A549 (cell line): ENCODE results near the gene FASTKD3. TPM values are rescaled to one million over a fixed set of nuclear protein-coding genes. Genes with fewer than 3 reads are reported as not detected.

ENCODE experiments used
- ATAC-seq, 2 experiments: fragments of 200-7000 bp in 1 of 2; fragments of >200 bp in 1 of 2; cut with Nextera tagmentation in 1 of 2; cut with Tn5 transposase in 1 of 2; 3 replicates each; pipeline versions ENCODE4 v1.8.0 to v1.9.1; 2018 to 2020; ENCODE audit warnings: mild to moderate bottlenecking in 1 of 2, moderate library complexity in 1 of 2
- CTCF ChIA-PET: fragments of 300-600 bp; sonication (Branson Sonifier 250); formaldehyde crosslinking; extraction: SDS; loops from one replicate; lab custom pipeline; 2021; ENCODE audit warnings: antibody characterized with exemption, inconsistent platforms; lab: Yijun Ruan, JAX
- POLR2A ChIA-PET: fragments of 350-600 bp; formaldehyde crosslinking; extraction: SDS; loops from one replicate; lab custom pipeline; 2021; ENCODE audit warnings: antibody characterized with exemption, inconsistent platforms; lab: Yijun Ruan, JAX
- DNase-seq, 2 experiments: peaks; one replicate each; pipeline versions ENCODE4 v3.0.0 to v3.0.0-alpha.2; 2011 to 2016; ENCODE audit warnings: low read depth in 1 of 2, low spot score in 1 of 2
- FAIRE-seq: peaks from 2 replicates; lab custom pipeline; 2011; peaks lifted over from hg19 to GRCh38; lab: Jason Lieb, UNC
- H3K27ac ChIP-seq, 2 experiments: fragments of >200 bp; sonication (Bioruptor Twin); formaldehyde crosslinking; 3 replicates each; pipeline ENCODE4 v1.5.1; 2016 to 2017
- H3K4me1 ChIP-seq: fragments of >200 bp; sonication (Bioruptor Twin); formaldehyde crosslinking; 3 replicates; pipeline ENCODE4 v1.6.1; 2016
- H3K4me2 ChIP-seq: fragments of >200 bp; sonication (Bioruptor Twin); formaldehyde crosslinking; 3 replicates; pipeline ENCODE4 v1.6.1; 2016
- H3K4me3 ChIP-seq: fragments of >200 bp; sonication (Bioruptor Twin); formaldehyde crosslinking; 3 replicates; pipeline ENCODE4 v1.5.1; 2016
- H3K9me3 ChIP-seq: fragments of >200 bp; sonication (Bioruptor Twin); formaldehyde crosslinking; 3 replicates; pipeline ENCODE4 v1.6.1; 2016
- CBX8 ChIP-seq: fragments of 200-600 bp; sonication (generic); IDR thresholded peaks from 2 replicates; pipeline ENCODE4 v1.6.1; 2016
- CEBPB ChIP-seq, 2 experiments: fragments of >200 bp in 1 of 2; sonication (Bioruptor Twin) in 1 of 2; formaldehyde crosslinking in 1 of 2; IDR thresholded peaks; 2 replicates each; pipeline ENCODE4 v1.6.1; 2012 to 2016
- E2F6 ChIP-seq: IDR thresholded peaks from 2 replicates; pipeline ENCODE4 v1.6.1; 2012; ENCODE audit warnings: low read depth, borderline replicate concordance
- FOSB ChIP-seq: fragments of 250-450 bp; sonication (Bioruptor Pico); IDR thresholded peaks from 2 replicates; pipeline ENCODE4 v1.5.0; 2020; ENCODE audit warnings: mild to moderate bottlenecking, moderate library complexity
- HDAC2 ChIP-seq: fragments of 200-600 bp; sonication (generic); IDR thresholded peaks from 2 replicates; pipeline ENCODE4 v1.6.1; 2016
- JUN ChIP-seq, 2 experiments: fragments of >200 bp; sonication (Bioruptor Twin); formaldehyde crosslinking; IDR thresholded peaks; 2 replicates in 1 of 2; 3 replicates in 1 of 2; pipeline ENCODE4 v1.6.1; 2016 to 2017
- KDM5A ChIP-seq: fragments of 200-600 bp; sonication (generic); IDR thresholded peaks from 2 replicates; pipeline ENCODE4 v1.6.1; 2016; ENCODE audit warnings: antibody characterized with exemption, mild to moderate bottlenecking
- MAFK ChIP-seq: fragments of 450-650 bp; IDR thresholded peaks from 2 replicates; pipeline ENCODE4 v1.6.1; 2014; ENCODE audit not compliant: partially characterized antibody
- MAX ChIP-seq: IDR thresholded peaks from 2 replicates; pipeline ENCODE4 v1.6.1; 2012
- PHF8 ChIP-seq: fragments of 200-600 bp; sonication (generic); IDR thresholded peaks from 2 replicates; pipeline ENCODE4 v1.6.1; 2016; ENCODE audit warnings: low read depth, mild to moderate bottlenecking, antibody characterized with exemption, moderate library complexity, borderline replicate concordance
- POLR2A ChIP-seq: IDR thresholded peaks from 2 replicates; pipeline ENCODE4 v1.6.1; 2012; ENCODE audit warnings: mild to moderate bottlenecking, low read length
- REST ChIP-seq: fragments of 200-600 bp; sonication (generic); IDR thresholded peaks from 2 replicates; pipeline ENCODE4 v1.6.1; 2016; ENCODE audit warnings: antibody characterized with exemption, mild to moderate bottlenecking, moderate library complexity
- RNF2 ChIP-seq: fragments of 200-600 bp; sonication (generic); IDR thresholded peaks from 2 replicates; pipeline ENCODE4 v1.6.1; 2016; ENCODE audit warnings: low read depth, mild to moderate bottlenecking, antibody characterized with exemption, moderate library complexity, borderline replicate concordance
- TP53 ChIP-seq: fragments of 250-450 bp; sonication (Bioruptor Pico); IDR thresholded peaks from 2 replicates; pipeline ENCODE4 v1.5.0; 2021; ENCODE audit warnings: mild to moderate bottlenecking, moderate library complexity
- WGBS: methylation state at CpG from one replicate; pipeline ENCODE4 v1.1.6; 2017; ENCODE audit errors: missing lambda C conversion rate; 5-methylcytosine and 5-hydroxymethylcytosine counted together
- polyA minus RNA-seq: library from RNA; depleted of rRNA, polyadenylated mRNA; stranded (reverse); fragments of >200 nt; gene quantifications from 2 replicates; pipeline ENCODE4 v1.2.3, GENCODE V29; 2011; rRNA and poly(A)+ RNA removed
- polyA plus RNA-seq, 4 experiments: library from polyadenylated mRNA; depleted of rRNA in 3 of 4; stranded (reverse); fragments of >200 nt; fragmentation: RNase III in 1 of 4; extraction: RNeasy Plus Mini Kit Qiagen cat#74134 plus additional on column Dnase treatment in 1 of 4; gene quantifications; 2 replicates in 3 of 4; 3 replicates in 1 of 4; pipeline ENCODE4 v1.2.3, GENCODE V29; 2011 to 2017

The FASTKD3 gene
- polyA plus RNA-seq (2011; rRNA removed) (17.2 and 24.8 TPM in 2 replicates), polyA plus RNA-seq (2017; fragmentation: RNase III; extraction: RNeasy Plus Mini Kit Qiagen cat#74134 plus additional on column Dnase treatment) (19.5 to 20.4 TPM (median 19.5 TPM) in 3 replicates), polyA minus RNA-seq (6.8 and 7.7 TPM in 2 replicates)
- 6.9 and 7.3 TPM in 2 replicates for polyA plus RNA-seq (2012; cell fraction: cytosol; rRNA removed)
- 4.2 and 5.5 TPM in 2 replicates for polyA plus RNA-seq (2012; cell fraction: nucleus; rRNA removed)

DNA sequence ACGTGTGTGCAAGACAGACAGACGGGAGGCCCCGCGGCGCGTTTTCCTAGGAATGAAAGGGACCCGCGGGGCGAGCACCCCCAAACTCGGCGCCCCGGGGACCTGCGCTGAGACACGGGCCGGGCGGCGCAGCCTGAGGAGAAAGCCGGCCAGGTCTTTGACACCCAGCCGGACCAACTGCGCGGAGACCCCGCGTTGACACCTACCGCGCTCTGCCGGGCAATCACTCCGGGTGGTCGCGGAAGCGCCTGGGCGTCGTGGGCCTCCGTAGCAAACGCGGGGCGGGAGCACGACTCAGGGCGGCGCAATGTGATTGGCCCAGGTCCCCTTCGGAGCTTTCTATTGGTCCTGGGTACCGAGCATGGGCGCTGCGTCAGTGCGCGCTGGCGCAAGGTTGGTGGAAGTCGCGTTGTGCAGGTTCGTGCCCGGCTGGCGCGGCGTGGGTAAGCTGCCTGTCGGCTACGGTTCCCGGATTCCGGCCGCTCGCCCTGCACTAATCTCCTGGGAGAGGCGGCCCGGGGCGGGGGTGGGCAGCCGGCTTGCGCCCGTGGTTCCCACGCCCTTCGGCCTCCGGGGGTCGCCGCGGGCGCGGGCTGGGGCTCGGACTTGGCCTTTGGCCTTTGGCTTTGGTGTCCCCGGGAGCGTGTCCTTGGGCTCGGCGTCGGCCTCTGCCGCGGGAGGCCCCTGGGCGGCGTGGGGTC lies at the start of gene FASTKD3, which contains the start of gene MTRR:
TSS of gene FASTKD3 (minus strand) at position 259 of the 701 bp plus-strand sequence. CDS start 948 bp downstream, outside the sequence.
TSS of gene MTRR (plus strand) at position 376 of the 701 bp plus-strand sequence. CDS start 1,647 bp downstream, outside the sequence.
- H3K4me3 ChIP-seq: peak within 1 kb of the TSS; percentile 97
- peak; percentile 88 to 93 for DNase-seq
- H3K4me1 ChIP-seq: peaks cover 26% of the 10 kb centered on the region
- no peaks in the 10 kb centered on the region for H3K9me3 ChIP-seq
- peak; percentile 99 to 100 for ATAC-seq
- TF ChIP-seq E2F6: peak; percentile 45; the same call in 1 of the 2 replicates
- no peak for TF ChIP-seq FOSB (CRISPR knock-in tag)
- no peak for TF ChIP-seq TP53
- peak in 1 of 2 experiments; percentile 61; a peak in 3 of 5 replicates for TF ChIP-seq JUN (IDR thresholded peaks at IDR 0.05)
- TF ChIP-seq PHF8: peak; percentile 91
- TF ChIP-seq POLR2A: peak; percentile 90
- TF ChIP-seq KDM5A: peak; percentile 20; the same call in 1 of the 2 replicates
- TF ChIP-seq REST: 0 out of 2 replicates have a peak, but pooled peaks have one; percentile 4
- peak in 1 of 2 experiments; percentile 26; a peak in 1 of 4 replicates for TF ChIP-seq CEBPB (IDR thresholded peaks at IDR 0.05)
- TF ChIP-seq MAX: peak; percentile 75
- TF ChIP-seq HDAC2: no peak
- no peak for TF ChIP-seq CBX8
- H3K27ac ChIP-seq: peak within 1 kb of the TSS; percentile 84 to 95
- ChIA-PET CTCF (interaction anchor here (1.1 to 1.7 kb wide), 4 partner anchors 11 to 53 kb away, joined by 3 to 6 read pairs (median 4); no protein-coding TSS in a partner anchor), POLR2A (interaction anchor here (1.0 kb wide), 4 partner anchors 9 to 14 kb away, joined by 3 to 8 read pairs (median 6); no protein-coding TSS in a partner anchor)
- WGBS: under 1% methylated on average over 22 of the region's 83 CpGs
- FAIRE-seq: no peak
- peak within 1 kb of the TSS; percentile 97 for H3K4me2 ChIP-seq

DNA sequence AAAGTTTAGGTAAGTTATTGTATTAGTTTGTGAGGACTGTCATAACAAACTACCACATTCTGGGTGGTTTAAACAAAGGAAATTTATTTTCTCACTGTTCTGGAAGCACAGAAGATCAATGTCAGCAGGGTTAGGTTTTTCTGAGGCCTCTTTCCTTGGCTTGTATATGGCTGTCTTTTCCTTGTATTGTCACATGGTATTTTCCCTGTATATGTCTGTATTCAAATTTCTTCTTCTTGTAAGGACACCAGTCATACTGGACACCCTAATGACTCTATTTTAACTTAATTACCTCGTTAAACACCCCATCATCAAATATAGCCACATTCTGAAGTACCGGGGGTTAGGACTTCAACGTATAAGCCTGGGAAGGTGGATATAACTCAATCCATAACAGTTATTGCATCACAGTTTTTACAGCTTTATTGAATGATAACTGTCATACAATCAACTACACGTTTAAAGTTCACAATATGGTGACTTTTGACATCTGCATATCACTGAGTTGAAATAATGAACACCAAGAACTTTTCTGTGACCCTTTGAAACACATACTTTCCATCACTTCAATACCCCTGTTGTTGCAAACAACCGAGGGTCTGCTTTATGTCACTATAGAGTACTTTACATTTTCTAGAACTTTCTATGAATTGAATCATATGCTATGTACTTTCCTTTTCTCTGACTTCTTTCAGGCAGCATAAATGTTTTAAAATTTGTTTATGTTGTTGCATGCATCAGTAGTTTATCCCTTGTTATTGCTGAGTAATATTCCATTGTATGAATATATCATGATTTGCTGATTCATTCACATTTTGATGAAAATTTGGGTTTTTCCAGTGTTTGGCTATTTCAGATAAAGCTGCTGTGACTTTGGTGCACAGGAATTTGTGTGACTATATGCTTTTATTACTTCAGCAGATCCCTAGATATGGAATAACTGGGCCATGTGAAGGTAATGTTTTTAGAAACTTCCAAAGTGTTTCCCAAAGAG lies 48.6 kb upstream of the FASTKD3 start:
- no peak for DNase-seq
- ChIA-PET CTCF (interaction anchor here (2.0 to 4.1 kb wide), 2 partner anchors 10 to 11 kb away, joined by 10 to 21 read pairs; no protein-coding TSS in a partner anchor), POLR2A (no interaction called here)
- no peaks in the 10 kb centered on the region for H3K9me3 ChIP-seq
- no peak for ATAC-seq
- no peak overlapping the region for H3K27ac ChIP-seq
- no peak overlapping the region for H3K4me2 ChIP-seq
- no peak overlapping the region for H3K4me3 ChIP-seq
- FAIRE-seq: no peak
- TF ChIP-seq MAFK: peak; percentile 43
- no peak for TF ChIP-seq RNF2
- whole genome bisulfite sequencing: 6% methylated on average over 5 of the region's 5 CpGs
- no peaks in the 10 kb centered on the region for H3K4me1 ChIP-seq
